ENCODE measurements around the gene SHANK2.

DNA sequence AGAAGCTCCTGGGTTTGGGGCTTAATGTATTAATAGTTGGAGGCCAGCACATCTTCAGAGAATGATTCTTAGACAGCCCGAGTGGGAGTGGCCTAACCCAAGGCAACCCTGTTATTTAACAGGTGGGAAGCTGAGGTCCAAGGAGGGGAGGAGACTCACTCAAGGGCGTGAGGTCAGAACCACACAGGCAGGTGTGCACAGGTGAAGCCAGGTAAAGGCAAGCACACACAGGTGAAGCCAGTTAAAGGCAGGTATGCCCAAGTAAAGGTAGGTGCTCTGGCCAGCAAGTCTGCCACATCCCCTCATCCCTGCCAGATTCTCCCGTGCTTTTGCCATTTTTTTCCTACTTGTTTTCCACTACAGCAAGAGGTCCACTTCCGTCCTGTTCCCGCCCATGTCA lies 2.9 kb upstream of the SHANK2 start:
- TF ChIP-seq, protein P1, sequence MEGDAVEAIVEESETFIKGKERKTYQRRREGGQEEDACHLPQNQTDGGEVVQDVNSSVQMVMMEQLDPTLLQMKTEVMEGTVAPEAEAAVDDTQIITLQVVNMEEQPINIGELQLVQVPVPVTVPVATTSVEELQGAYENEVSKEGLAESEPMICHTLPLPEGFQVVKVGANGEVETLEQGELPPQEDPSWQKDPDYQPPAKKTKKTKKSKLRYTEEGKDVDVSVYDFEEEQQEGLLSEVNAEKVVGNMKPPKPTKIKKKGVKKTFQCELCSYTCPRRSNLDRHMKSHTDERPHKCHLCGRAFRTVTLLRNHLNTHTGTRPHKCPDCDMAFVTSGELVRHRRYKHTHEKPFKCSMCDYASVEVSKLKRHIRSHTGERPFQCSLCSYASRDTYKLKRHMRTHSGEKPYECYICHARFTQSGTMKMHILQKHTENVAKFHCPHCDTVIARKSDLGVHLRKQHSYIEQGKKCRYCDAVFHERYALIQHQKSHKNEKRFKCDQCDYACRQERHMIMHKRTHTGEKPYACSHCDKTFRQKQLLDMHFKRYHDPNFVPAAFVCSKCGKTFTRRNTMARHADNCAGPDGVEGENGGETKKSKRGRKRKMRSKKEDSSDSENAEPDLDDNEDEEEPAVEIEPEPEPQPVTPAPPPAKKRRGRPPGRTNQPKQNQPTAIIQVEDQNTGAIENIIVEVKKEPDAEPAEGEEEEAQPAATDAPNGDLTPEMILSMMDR (IDR thresholded peaks at IDR 0.05), result no peak
- TF ChIP-seq POLR2A (IDR thresholded peaks at IDR 0.05), result peak in 2 of 4 donors; percentile 48 to 49

All from upper lobe of left lung (tissue), 4 donors.